Mesothelial cell of epicardium (in vitro differentiated cells): ENCODE results near the gene LSP1. TPM values are rescaled to one million over a fixed set of nuclear protein-coding genes. Genes with fewer than 3 reads are reported as not detected.
A peak's percentile ranks its signal among the peaks of the same experiment; 100 is the strongest.

Source experiments
- DNase-seq, 2 experiments: peaks; one replicate each; pipeline ENCODE4 v3.0.0; 2021; ENCODE audit warnings: low spot score in 2 of 2; ENCODE audit not compliant: unreplicated experiment in 2 of 2
- H3K27ac Mint-ChIP-seq: 2 replicates; pipeline ENCODE4 v1.8.0; 2021; ENCODE audit warnings: mixed read lengths
- H3K27me3 Mint-ChIP-seq: 2 replicates; pipeline ENCODE4 v1.8.0; 2021; ENCODE audit warnings: low read depth, mixed read lengths
- H3K36me3 Mint-ChIP-seq: 2 replicates; pipeline ENCODE4 v1.8.0; 2021; ENCODE audit warnings: mixed read lengths
- H3K4me1 Mint-ChIP-seq: 2 replicates; pipeline ENCODE4 v1.8.0; 2021; ENCODE audit warnings: mixed read lengths
- H3K4me3 Mint-ChIP-seq: 2 replicates; pipeline ENCODE4 v1.8.0; 2021; ENCODE audit warnings: mild to moderate bottlenecking, moderate library complexity, mixed read lengths
- H3K9me3 Mint-ChIP-seq: 2 replicates; pipeline ENCODE4 v1.8.0; 2021; ENCODE audit warnings: mixed read lengths
- total RNA-seq: library from RNA; stranded (reverse); gene quantifications from 3 replicates; pipeline ENCODE4 v1.2.1, GENCODE V29; 2021
- TF ChIP-seq, protein P1 (sequence below): fragments of 200-600 bp; sonication (generic); IDR thresholded peaks from one replicate; pipeline ENCODE4 v1.5.0; 2021; ENCODE audit warnings: antibody characterized with exemption; ENCODE audit not compliant: unreplicated experiment

The LSP1 gene
- total RNA-seq, 1 donor from 2014 or later: 4.9 TPM

DNA sequence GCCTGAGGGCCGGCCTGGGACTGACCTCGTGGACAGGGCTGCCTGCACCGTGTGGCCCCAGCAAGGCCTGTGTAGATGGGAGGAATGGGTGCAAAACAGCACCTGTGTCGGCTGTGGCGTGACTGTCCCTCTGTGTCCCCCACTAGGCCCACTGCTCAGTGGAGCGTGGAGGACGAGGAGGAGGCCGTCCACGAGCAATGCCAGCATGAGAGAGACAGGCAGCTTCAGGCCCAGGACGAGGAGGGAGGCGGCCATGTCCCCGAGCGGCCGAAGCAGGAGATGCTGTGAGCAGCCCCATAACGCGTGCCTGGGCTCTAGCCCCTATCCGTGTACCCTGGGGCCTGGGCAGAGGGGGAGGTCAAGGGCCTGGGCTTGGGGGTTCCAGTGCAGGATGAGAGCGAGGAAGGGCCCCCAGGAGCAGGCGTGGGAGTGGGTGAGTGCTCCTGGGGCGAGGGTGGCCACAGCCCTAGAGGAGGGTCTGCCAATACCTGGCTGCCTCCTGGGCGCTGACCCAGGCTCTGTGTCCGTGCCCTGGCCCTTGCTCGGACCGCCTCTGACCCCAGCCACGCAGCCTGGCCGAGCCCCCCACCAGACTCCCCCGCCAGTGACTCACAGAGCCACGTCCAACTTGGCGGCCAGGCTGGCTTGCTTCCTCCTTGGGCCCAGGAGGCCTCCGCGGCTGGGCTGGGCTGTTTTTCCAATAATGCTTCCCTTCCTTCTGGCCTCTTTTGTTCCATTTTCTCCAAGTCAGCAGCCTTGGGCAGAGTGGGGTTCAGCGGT lies 27.2 kb downstream of the LSP1 start:
- H3K27ac Mint-ChIP-seq: peak overlapping the region; percentile 90
- TF ChIP-seq, protein P1, sequence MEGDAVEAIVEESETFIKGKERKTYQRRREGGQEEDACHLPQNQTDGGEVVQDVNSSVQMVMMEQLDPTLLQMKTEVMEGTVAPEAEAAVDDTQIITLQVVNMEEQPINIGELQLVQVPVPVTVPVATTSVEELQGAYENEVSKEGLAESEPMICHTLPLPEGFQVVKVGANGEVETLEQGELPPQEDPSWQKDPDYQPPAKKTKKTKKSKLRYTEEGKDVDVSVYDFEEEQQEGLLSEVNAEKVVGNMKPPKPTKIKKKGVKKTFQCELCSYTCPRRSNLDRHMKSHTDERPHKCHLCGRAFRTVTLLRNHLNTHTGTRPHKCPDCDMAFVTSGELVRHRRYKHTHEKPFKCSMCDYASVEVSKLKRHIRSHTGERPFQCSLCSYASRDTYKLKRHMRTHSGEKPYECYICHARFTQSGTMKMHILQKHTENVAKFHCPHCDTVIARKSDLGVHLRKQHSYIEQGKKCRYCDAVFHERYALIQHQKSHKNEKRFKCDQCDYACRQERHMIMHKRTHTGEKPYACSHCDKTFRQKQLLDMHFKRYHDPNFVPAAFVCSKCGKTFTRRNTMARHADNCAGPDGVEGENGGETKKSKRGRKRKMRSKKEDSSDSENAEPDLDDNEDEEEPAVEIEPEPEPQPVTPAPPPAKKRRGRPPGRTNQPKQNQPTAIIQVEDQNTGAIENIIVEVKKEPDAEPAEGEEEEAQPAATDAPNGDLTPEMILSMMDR: no peak
- H3K36me3 Mint-ChIP-seq: no peaks in the 10 kb centered on the region
- peak in 1 of 2 experiments; percentile 14 for DNase-seq
- H3K27me3 Mint-ChIP-seq: no peaks in the 10 kb centered on the region
- H3K4me1 Mint-ChIP-seq: peaks cover 25% of the 10 kb centered on the region
- no peak overlapping the region for H3K4me3 Mint-ChIP-seq
- H3K9me3 Mint-ChIP-seq: no peaks in the 10 kb centered on the region

DNA sequence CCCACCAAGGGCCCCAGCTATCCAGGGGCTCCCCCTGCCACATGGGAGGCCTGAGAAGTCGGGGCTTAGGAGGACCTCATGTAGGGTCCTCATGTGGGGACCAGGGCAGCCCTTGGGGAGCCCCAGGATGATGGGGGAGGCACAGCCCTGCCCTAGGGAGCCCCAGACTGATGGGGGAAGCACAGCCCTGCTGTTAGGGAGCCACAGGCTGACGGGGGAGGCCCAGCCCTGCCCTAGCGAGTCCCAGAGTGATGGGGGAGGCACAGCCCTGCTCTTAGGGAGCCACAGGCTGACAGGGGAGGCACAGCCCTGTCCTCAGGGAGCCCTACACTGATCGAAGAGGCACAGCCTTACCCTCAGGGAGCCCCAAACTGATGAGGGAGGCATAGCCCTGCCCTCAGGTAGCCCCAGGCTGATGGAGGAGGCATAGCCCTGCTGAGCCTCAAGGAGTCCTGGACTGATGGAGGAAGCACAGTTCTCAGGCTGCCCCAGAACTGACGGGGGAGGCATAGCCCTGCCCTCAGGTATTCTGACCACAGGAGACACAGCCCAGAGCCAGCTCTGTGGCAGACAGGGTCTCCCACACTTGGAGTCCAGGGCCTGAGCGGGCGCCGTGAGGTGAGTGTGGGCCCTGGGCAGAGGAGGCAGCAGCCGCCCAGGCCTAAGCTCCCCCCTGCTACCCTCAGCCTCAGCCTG lies 28.0 kb downstream of the LSP1 start:
- TF ChIP-seq, protein P1: no peak
- Mint-ChIP-seq H3K27me3 (no peaks in the 10 kb centered on the region), H3K27ac (peak overlapping the region; percentile 90), H3K4me3 (no peak overlapping the region), H3K9me3 (no peaks in the 10 kb centered on the region), H3K36me3 (no peaks in the 10 kb centered on the region), H3K4me1 (peaks cover 22% of the 10 kb centered on the region)
- DNase-seq: peak in 1 of 2 experiments; percentile 12

DNA sequence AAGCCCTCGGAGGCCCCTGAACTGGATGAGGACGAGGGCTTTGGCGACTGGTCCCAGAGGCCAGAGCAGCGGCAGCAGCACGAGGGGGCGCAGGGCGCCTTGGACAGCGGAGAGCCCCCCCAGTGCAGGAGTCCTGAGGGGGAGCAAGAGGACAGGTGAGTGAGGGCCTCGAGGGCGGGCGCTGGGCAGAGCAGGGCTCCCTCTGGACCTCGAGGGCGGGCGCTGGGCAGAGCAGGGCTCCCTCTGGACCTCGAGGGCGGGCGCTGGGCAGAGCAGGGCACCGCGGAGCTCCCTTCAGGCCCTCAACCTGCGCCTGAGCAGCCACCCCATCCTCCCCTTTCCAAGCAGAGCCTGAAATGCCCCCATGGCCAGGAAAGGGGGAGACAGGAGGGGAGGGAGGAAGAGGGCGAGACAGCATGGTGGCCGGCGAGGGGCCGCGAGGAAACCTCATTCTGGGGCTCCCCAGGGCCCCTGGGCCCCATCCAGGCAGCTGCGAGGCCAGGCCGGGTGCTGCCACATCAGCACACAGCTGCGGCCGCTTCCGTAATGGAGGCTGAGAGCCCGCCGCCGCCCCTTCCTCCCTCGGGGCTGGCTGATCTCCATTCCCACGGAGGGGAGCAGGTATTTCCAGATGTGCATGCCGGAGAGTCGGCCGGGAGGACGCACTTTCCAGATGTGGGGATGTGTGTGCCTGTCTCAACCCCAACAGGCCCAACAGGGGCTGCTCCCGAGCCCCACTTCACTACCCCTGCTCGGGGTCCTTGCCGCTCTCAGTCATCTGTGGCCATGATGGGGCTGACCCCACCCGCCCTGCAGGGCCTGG lies 28.8 kb downstream of the LSP1 start:
- Mint-ChIP-seq H3K27me3 (no peaks in the 10 kb centered on the region), H3K9me3 (no peaks in the 10 kb centered on the region), H3K4me1 (peaks cover 16% of the 10 kb centered on the region), H3K27ac (no peak overlapping the region), H3K4me3 (no peak overlapping the region), H3K36me3 (no peaks in the 10 kb centered on the region)
- TF ChIP-seq, protein P1: no peak
- DNase-seq: peak in 1 of 2 experiments; percentile 20

DNA sequence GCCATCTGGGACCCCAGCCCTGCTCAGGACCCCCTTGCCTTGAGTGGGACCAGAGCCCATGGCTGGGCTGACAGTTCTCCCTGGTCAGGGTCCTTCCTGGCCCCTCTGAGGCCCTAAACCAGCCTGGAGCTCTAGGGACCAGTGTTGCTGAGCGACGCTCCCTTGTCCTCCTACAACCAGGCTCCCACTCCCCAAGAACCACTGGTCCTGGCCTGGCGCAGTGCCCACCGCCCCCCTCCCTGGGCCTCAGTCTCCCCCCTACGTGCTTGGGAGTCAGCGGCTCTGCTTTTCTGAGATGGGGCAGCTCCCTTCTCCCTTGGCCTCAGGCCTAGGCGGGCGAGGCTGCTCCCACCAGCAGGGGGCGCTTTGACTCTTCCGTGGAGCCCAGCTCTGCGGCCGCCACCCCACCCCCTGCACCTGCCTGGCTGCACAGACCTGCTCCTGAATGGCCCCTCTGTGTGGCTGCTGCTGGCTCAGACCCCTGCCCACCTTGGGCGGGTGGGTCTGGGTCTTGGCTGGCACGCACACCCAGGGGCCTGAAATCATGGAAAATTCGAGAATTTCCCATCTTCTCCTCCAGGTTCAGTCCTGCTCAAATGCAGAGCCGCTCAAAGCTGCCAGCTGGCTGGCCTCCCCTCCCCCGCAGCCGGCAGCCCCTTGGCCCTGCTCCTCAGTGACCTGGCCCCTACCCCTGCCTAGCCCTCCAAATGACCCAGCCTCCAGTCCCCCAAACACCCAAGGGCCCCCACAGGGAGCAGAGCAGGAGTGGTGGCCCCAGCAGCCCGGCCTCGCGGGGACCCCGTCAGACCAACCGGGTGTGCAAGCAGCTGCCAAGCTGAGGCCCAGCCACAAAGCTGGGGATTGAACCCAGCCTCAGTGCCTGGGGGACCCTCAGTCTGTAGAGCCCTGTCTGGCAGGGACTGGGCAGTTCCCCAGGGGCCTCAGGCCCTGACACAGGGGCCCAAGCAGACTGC lies 29.7 kb downstream of the LSP1 start:
- peaks cover 10% of the 10 kb centered on the region for H3K4me1 Mint-ChIP-seq
- DNase-seq: peak; percentile 90 to 93
- H3K4me3 Mint-ChIP-seq: no peak overlapping the region
- H3K27ac Mint-ChIP-seq: no peak overlapping the region
- TF ChIP-seq, protein P1: peak; percentile 98
- H3K27me3 Mint-ChIP-seq: peaks cover under 1% of the 10 kb centered on the region
- H3K36me3 Mint-ChIP-seq: no peaks in the 10 kb centered on the region
- H3K9me3 Mint-ChIP-seq: no peaks in the 10 kb centered on the region
